Keratinocyte (primary cell): ENCODE measurements around the gene DNLZ.

ENCODE experiments used
- EZH2 ChIP-seq: IDR thresholded peaks from one replicate; pipeline ENCODE4 v1.6.1; 2012; ENCODE audit warnings: inconsistent platforms, mild to moderate bottlenecking, low read length, moderate library complexity
- TF ChIP-seq, protein P1 (sequence below), 3 experiments: IDR thresholded peaks in 1 of 3; conservative IDR thresholded peaks in 1 of 3; optimal IDR thresholded peaks in 1 of 3; 2 replicates in 2 of 3; 3 replicates in 1 of 3; pipeline versions ENCODE3 to v1.5.1; 2011; ENCODE audit warnings: low read length in 3 of 3, mild to moderate bottlenecking in 3 of 3, moderate library complexity in 2 of 3, control low read depth in 1 of 3, inconsistent platforms in 1 of 3; ENCODE audit not compliant: insufficient read depth in 2 of 3; ENCODE audit errors: extremely low read depth in 1 of 3

DNA sequence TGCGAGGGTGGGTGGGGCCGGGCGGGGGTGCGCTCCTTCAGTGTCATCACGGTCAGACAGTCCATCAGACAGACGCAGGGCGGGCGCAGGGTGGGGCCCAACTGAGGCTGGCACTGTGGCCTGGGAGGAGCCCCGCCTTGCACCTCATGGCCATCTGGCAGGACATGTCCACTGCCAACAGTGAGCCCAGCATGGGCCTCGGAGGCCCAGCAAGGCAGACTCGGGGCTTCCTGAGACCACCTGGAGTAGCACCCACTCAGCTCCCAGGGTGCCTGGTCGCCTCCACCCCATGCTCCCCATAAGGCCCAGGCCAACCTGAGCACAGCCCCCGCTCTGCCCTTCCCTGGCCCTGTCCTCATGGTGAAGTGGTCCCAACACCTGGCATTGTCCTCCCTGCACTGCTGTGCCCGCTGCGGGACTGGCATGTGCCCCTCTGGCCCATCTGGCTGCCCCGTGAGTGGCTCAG is 44.7 kb downstream of the DNLZ start:
- TF ChIP-seq, protein P1, sequence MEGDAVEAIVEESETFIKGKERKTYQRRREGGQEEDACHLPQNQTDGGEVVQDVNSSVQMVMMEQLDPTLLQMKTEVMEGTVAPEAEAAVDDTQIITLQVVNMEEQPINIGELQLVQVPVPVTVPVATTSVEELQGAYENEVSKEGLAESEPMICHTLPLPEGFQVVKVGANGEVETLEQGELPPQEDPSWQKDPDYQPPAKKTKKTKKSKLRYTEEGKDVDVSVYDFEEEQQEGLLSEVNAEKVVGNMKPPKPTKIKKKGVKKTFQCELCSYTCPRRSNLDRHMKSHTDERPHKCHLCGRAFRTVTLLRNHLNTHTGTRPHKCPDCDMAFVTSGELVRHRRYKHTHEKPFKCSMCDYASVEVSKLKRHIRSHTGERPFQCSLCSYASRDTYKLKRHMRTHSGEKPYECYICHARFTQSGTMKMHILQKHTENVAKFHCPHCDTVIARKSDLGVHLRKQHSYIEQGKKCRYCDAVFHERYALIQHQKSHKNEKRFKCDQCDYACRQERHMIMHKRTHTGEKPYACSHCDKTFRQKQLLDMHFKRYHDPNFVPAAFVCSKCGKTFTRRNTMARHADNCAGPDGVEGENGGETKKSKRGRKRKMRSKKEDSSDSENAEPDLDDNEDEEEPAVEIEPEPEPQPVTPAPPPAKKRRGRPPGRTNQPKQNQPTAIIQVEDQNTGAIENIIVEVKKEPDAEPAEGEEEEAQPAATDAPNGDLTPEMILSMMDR (optimal IDR thresholded peaks at IDR 0.05 in 1 of 3, IDR thresholded peaks at IDR 0.05 in 1 of 3, conservative IDR thresholded peaks at IDR 0.05 in 1 of 3; ENCODE audit: extremely low read depth in 1 of 3, insufficient read depth in 2 of 3, low read length in 3 of 3), result no peak
- no peak for TF ChIP-seq EZH2
